GM21360 (cell line): Measurements from ENCODE around the gene RAP2B.
"Not testable (repeated sequence)": the region's sequence is repeated elsewhere in the genome, so short reads cannot be mapped to it uniquely, and the experiment has no call there.

Source experiments
- ATAC-seq: cut with Tn5 transposase; IDR thresholded peaks from one replicate; pipeline ENCODE4 v1.9.1; 2021; ENCODE audit warnings: mild to moderate bottlenecking, moderate library complexity; ENCODE audit not compliant: unreplicated experiment

RAP2B gene

GRCh38 chr3:153192327-153192726 lies 30.3 kb downstream of the RAP2B start:
- ATAC-seq = no peak

DNA sequence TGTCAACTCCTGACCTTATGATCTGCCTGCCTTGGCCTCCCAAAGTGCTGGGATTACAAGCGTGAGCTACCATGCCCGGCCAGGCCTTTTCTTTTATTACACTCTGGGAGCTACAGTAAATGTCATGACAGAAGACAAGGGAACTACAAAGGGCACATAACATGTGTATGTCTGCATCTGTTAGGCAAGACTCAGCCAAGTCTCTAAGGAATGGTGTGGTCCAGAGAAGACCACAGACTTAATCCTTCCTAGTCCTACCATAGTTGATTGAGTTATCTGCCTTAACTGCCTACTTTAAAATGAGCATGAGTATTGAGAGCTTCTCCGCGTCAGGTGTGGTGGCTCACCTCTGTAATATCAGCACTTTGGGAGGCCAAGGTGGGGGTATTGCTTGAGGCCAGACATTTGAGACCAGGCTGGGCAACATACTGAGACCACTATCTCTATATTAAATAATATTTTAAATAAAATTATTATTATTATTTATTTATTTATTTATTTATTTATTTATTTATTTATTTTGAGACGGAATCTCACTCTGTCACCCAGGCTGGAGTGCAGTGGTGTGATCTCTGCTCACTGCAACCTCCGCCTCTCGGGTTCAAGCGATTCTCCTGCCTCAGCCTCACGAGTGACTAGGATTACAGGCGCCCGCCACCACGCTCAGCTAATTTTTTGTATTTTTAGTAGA lies 31.9 kb downstream of the RAP2B start:
- ATAC-seq = not testable (repeated sequence)

DNA sequence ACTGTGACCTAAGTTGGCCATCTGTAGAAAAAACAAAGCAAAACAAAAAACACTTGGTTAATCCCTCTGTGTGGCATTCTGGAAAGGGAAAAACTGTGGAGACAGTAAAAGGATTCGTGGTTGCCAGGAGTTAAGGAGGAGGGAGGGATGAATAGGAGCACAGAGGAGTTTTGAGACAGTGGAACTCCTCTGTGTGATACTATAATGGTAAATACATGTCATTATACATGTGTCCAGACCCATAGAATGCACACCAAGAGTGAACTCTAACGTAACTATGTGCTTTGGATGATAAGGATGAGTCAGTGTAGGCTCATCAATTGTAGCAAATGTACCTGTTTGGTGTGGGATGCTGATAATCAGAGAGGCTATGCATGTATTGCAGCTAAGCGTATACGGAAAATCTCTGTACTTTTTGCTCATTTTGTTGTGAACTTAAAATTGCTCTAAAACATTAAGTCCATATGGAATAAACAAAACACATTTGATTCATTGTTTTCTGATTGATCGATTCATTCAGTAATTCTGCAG lies 33.4 kb downstream of the RAP2B start:
- ATAC-seq = no peak

DNA sequence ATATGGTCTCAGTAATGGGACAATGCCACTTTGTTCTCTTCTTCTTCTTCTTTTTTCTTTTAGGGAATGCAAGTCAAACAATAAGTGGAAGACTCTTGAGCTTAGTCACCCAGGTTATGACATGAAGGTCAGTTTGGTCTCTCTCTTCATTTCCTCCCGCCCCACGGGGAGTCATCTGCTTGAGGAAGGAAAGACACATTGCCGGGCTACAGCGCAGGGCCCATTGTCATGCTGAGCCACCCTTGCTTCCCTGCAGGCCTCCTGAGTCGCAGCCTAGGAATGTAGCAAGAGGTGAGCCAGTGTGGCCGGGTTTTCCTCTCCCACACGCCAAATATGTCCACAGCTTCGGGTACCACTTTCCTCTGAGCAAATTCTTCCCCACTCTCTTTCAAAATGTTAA lies 47.6 kb downstream of the RAP2B start:
- ATAC-seq = no peak

- no peak for ATAC-seq
Observed at GRCh38 chr3:153210146-153210545, 48.1 kb downstream of the RAP2B start.

- no peak for ATAC-seq
Observed at GRCh38 chr3:153210660-153211059, 48.6 kb downstream of the RAP2B start.

DNA sequence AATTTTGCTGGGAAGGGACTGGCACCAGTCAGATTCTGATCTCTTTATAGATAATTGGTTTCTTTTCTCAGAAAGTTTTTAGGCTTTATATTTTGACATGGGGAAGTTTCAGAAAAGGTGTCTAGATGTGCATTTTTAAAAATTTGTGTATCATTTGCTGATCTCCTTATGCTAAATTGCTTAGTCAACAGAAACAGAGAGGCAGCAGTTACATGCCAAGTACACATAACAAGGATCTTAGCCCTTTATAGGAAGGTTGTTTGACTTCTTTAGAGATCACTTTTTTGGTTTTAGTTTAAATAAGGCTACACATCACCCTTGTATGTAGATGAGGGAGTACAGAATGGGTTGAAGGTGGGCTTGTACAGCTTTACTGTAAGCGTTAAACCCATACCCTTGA lies 53.5 kb downstream of the RAP2B start:
- ATAC-seq = no peak

- ATAC-seq = no peak
Observed at GRCh38 chr3:153215966-153216365, 53.9 kb downstream of the RAP2B start.

DNA sequence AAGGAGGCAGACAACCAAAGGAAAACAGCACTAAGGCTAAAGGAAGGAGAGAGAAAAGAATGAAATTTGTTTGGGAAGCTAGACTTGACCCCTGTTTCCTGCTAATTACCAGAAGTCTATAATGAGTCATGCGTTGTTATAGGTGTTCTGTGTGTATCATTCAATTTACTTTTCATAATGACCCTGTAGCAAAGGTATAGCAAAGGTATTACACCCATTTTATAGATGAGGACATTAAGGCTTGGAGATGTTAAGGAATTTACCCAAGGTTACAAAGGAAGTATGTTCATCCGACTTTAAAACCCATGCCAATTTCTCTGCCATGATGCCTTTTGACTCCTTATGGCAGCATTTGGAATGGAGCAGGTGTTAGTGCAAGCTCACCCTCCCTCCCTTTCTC lies 54.9 kb downstream of the RAP2B start:
- no peak for ATAC-seq

DNA sequence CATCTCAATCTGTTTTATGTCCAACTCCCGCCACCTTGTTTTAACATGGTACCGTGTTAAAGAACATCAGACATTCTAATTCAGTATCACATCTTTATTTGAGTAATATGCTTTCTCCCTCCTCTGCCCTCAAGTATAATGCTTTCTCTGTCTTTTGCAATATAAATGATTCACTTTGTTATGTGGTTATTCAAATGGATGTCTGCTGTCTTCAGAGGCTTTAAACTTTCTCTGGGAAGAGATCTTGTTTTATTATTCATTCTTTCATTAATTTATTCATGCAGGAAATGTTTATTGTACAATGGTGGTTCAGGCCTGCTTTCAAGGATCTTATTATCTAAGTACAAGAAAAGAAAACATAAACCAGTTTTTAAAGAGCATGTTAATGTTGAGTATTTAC lies 57.1 kb downstream of the RAP2B start:
- ATAC-seq = no peak
